ENCODE measurements around the gene SLC38A11.
"Not testable (repeated sequence)": the region's sequence is repeated elsewhere in the genome, so short reads cannot be mapped to it uniquely, and the experiment has no call there.

SLC38A11 gene

GRCh38 chr2:164954954-164955701, at the start of gene SLC38A11:
Gene SLC38A11 (minus strand): TSS chr2:164955525. CDS start chr2:164955247, 278 bp downstream.
- DNase-seq (ENCODE audit: low read depth in 2 of 2) = no peak

GRCh38 chr2:165003443-165004130, 48.3 kb upstream of the SLC38A11 start:
- DNase-seq (ENCODE audit: low read depth in 2 of 2) = no peak

GRCh38 chr2:165002638-165003037, 47.3 kb upstream of the SLC38A11 start:
- no peak for DNase-seq (ENCODE audit: low read depth in 2 of 2)

GRCh38 chr2:164994664-164995299, 39.5 kb upstream of the SLC38A11 start:
- not testable (repeated sequence) for DNase-seq (ENCODE audit: low read depth in 2 of 2)

GRCh38 chr2:164993287-164994016, 38.1 kb upstream of the SLC38A11 start:
- DNase-seq (ENCODE audit: low read depth in 2 of 2) = no peak

- no peak for DNase-seq (ENCODE audit: low read depth in 2 of 2)
Observed at GRCh38 chr2:164992818-164993217, 37.5 kb upstream of the SLC38A11 start.

GRCh38 chr2:164992093-164992454, 36.7 kb upstream of the SLC38A11 start:
- DNase-seq (ENCODE audit: low read depth in 2 of 2) = not testable (repeated sequence)

- not testable (repeated sequence) for DNase-seq (ENCODE audit: low read depth in 2 of 2)
Observed at GRCh38 chr2:164991361-164992092, 36.2 kb upstream of the SLC38A11 start.

GRCh38 chr2:164990953-164991352, 35.6 kb upstream of the SLC38A11 start:
- DNase-seq (ENCODE audit: low read depth in 2 of 2) = not testable (repeated sequence)

- DNase-seq (ENCODE audit: low read depth in 2 of 2) = not testable (repeated sequence)
Observed at GRCh38 chr2:164988805-164989204, 33.5 kb upstream of the SLC38A11 start.

GRCh38 chr2:164986027-164986426, 30.7 kb upstream of the SLC38A11 start:
- not testable (repeated sequence) for DNase-seq (ENCODE audit: low read depth in 2 of 2)

- no peak for DNase-seq (ENCODE audit: low read depth in 2 of 2)
Observed at GRCh38 chr2:164984428-164984827, 29.1 kb upstream of the SLC38A11 start.

- DNase-seq (ENCODE audit: low read depth in 2 of 2) = no peak
Observed at GRCh38 chr2:164981217-164981990, 26.1 kb upstream of the SLC38A11 start.

- not testable (repeated sequence) for DNase-seq (ENCODE audit: low read depth in 2 of 2)
Observed at GRCh38 chr2:164980688-164981087, 25.4 kb upstream of the SLC38A11 start.

- no peak for DNase-seq (ENCODE audit: low read depth in 2 of 2)
Observed at GRCh38 chr2:164979113-164979512, 23.8 kb upstream of the SLC38A11 start.

GRCh38 chr2:164976875-164977470, 21.6 kb upstream of the SLC38A11 start:
- not testable (repeated sequence) for DNase-seq (ENCODE audit: low read depth in 2 of 2)

GRCh38 chr2:164976301-164976700, 21.0 kb upstream of the SLC38A11 start:
- DNase-seq (ENCODE audit: low read depth in 2 of 2) = no peak

- no peak for DNase-seq (ENCODE audit: low read depth in 2 of 2)
Observed at GRCh38 chr2:164975891-164976290, 20.6 kb upstream of the SLC38A11 start.

- DNase-seq (ENCODE audit: low read depth in 2 of 2) = no peak
Observed at GRCh38 chr2:164974221-164974620, 18.9 kb upstream of the SLC38A11 start.

- no peak for DNase-seq (ENCODE audit: low read depth in 2 of 2)
Observed at GRCh38 chr2:164972216-164972615, 16.9 kb upstream of the SLC38A11 start.
